Measurements from ENCODE around the gene RNF17.

The RNF17 gene

DNA sequence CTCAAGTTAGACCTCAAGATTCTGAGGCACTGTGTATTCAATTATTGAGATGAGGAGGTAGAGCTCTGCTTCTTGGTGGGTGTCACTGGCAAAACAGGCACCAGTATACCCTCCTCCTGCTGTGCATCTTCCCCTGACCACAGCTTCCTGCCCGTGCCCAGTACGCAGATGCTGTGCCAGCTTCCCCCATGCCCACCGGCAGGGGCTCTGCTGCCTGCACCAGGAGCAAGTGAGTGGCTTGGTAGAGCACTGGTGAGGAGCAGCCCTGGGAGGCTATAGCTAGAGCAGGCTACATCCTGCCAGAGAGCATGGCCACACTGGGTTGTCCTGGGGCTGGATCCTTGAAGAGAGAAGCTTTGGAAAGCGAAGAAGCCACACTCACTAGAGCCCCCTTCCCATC lies 21.0 kb upstream of the RNF17 start:
- DNase-seq (ENCODE audit: low spot score): no peak
- TF ChIP-seq, protein P1, sequence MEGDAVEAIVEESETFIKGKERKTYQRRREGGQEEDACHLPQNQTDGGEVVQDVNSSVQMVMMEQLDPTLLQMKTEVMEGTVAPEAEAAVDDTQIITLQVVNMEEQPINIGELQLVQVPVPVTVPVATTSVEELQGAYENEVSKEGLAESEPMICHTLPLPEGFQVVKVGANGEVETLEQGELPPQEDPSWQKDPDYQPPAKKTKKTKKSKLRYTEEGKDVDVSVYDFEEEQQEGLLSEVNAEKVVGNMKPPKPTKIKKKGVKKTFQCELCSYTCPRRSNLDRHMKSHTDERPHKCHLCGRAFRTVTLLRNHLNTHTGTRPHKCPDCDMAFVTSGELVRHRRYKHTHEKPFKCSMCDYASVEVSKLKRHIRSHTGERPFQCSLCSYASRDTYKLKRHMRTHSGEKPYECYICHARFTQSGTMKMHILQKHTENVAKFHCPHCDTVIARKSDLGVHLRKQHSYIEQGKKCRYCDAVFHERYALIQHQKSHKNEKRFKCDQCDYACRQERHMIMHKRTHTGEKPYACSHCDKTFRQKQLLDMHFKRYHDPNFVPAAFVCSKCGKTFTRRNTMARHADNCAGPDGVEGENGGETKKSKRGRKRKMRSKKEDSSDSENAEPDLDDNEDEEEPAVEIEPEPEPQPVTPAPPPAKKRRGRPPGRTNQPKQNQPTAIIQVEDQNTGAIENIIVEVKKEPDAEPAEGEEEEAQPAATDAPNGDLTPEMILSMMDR (IDR thresholded peaks at IDR 0.05; ENCODE audit: extremely low read depth, insufficient read depth, missing control alignments): no peak
- in situ Hi-C loops (cut with MboI; ENCODE audit: low pct_unique_long_range_greater_than_20kb, low sequenced_read_pairs, unreplicated experiment): loop anchor here (25.0 kb wide), 1 partner anchor 244 kb away; no protein-coding TSS in a partner anchor

- DNase-seq (ENCODE audit: low spot score): no peak
- TF ChIP-seq, protein P1 (IDR thresholded peaks at IDR 0.05; ENCODE audit: extremely low read depth, insufficient read depth, missing control alignments): no peak
- in situ Hi-C loops (cut with MboI; ENCODE audit: low pct_unique_long_range_greater_than_20kb, low sequenced_read_pairs, unreplicated experiment): loop anchor here (25.0 kb wide), 1 partner anchor 243 kb away; no protein-coding TSS in a partner anchor
Observed at GRCh38 chr13:24744247-24744646, 19.7 kb upstream of the RNF17 start.

DNA sequence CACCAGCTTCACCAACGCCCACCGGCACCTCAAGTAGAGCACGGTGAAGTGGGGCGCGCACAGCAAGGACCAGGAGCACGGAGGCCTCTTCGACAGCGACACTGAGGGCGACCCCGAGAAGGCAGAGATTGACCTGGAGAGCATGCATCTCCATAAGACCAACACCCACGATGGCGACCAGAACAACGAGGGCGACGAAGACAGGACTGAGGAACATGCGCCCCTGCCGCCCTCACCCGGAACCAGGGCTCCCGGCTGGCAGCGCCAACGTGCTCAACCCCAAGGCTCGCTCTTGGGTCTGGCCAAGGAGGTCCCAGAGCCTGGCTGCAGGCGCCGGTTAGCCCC lies 18.5 kb upstream of the RNF17 start:
- in situ Hi-C loops (cut with MboI; ENCODE audit: low pct_unique_long_range_greater_than_20kb, low sequenced_read_pairs, unreplicated experiment): loop anchor here (25.0 kb wide), 1 partner anchor 242 kb away; no protein-coding TSS in a partner anchor

GRCh38 chr13:24745861-24746617 lies 17.9 kb upstream of the RNF17 start:
- in situ Hi-C loops (cut with MboI; ENCODE audit: low pct_unique_long_range_greater_than_20kb, low sequenced_read_pairs, unreplicated experiment): loop anchor here (25.0 kb wide), 1 partner anchor 241 kb away; no protein-coding TSS in a partner anchor
- DNase-seq (ENCODE audit: low spot score): peak; percentile 52
- TF ChIP-seq, protein P1 (IDR thresholded peaks at IDR 0.05; ENCODE audit: extremely low read depth, insufficient read depth, missing control alignments): no peak

More for the DNA sequence above, 18.5 kb upstream of the RNF17 start:
- TF ChIP-seq, protein P1 (IDR thresholded peaks at IDR 0.05; ENCODE audit: extremely low read depth, insufficient read depth, missing control alignments): no peak
- DNase-seq (ENCODE audit: low spot score): no peak

DNA sequence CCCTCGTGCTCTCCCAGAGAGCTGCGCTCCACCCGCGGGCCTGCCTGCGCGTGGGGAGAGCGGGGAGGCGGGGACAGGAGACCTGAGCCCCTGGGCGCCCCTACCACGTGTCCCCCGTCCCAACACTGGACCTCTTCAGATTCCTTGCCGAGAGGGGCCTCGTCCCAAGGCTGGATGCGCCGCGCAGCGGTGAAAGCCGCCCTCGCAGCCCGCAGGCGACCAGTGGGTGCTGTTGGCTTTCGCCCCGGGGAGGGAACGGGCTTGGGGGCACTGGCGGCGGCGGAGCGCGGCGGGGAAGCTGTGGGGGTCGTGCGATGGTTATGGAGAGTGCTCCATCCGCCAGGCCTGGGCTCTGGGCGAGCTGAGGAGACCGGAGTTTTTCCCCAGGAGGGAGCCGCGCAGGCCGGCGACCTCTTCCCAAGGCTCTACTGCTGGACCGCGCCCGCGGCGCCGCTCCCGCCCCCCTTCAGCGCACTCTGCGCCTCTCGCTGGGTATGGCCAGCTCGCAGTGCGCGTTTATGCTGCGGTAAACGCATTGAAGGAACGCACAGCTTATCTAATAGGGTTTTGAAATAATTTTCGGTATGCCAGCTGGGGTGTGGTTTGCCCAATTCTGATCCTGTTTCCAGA lies 17.2 kb upstream of the RNF17 start:
- TF ChIP-seq, protein P1 (IDR thresholded peaks at IDR 0.05; ENCODE audit: extremely low read depth, insufficient read depth, missing control alignments): peak; percentile 47

GRCh38 chr13:24747248-24748060 lies 16.5 kb upstream of the RNF17 start:
- in situ Hi-C loops (cut with MboI; ENCODE audit: low pct_unique_long_range_greater_than_20kb, low sequenced_read_pairs, unreplicated experiment): loop anchor here (25.0 kb wide), 1 partner anchor 240 kb away; no protein-coding TSS in a partner anchor
- no peak for DNase-seq (ENCODE audit: low spot score)
- TF ChIP-seq, protein P1 (IDR thresholded peaks at IDR 0.05; ENCODE audit: extremely low read depth, insufficient read depth, missing control alignments): no peak

More for the DNA sequence above, 17.2 kb upstream of the RNF17 start:
- DNase-seq (ENCODE audit: low spot score): peak; percentile 60
- in situ Hi-C loops (cut with MboI; ENCODE audit: low pct_unique_long_range_greater_than_20kb, low sequenced_read_pairs, unreplicated experiment): loop anchor here (25.0 kb wide), 1 partner anchor 241 kb away; no protein-coding TSS in a partner anchor
